Measurements from ENCODE around the gene SORCS1. TPM values are rescaled to one million over a fixed set of nuclear protein-coding genes. Genes with fewer than 3 reads are reported as not detected.

SORCS1 gene
- total and polyA plus RNA-seq, 2 experiments from 2014 or later: not detected

- Histone ChIP-seq H3K9me2 (ENCODE audit: insufficient read depth) (no peaks in the 10 kb centered on the region), H3K9ac (no peak overlapping the region), H2AFZ (no peak overlapping the region), H3K4me3 (no peak overlapping the region), H3K4me1 (ENCODE audit: insufficient read depth) (no peaks in the 10 kb centered on the region), H4K20me1 (ENCODE audit: insufficient read depth) (no peaks in the 10 kb centered on the region), H3K36me3 (ENCODE audit: low read depth) (no peaks in the 10 kb centered on the region), H3K79me2 (ENCODE audit: insufficient read depth) (no peaks in the 10 kb centered on the region), H3K4me2 (ENCODE audit: unreplicated experiment) (no peak overlapping the region), H3K27ac (no peak overlapping the region), H3K27me3 (replicated peaks; ENCODE audit: insufficient read depth) (peaks cover 49% of the 10 kb centered on the region), H3F3A (ENCODE audit: insufficient read depth) (no peaks in the 10 kb centered on the region), H3K9me3 (ENCODE audit: low read depth) (no peaks in the 10 kb centered on the region)
- in situ Hi-C loops (cut with MboI): no loop called here
- peak; percentile 7 for DNase-seq
- 13% methylated on average over 7 of the region's 7 CpGs for WGBS, 2 experiments (ENCODE audit: low coverage in 1 of 2, low lambda C conversion rate in 2 of 2, missing lambda C conversion rate in 2 of 2)
- TF ChIP-seq EZH2 (IDR thresholded peaks at IDR 0.05; ENCODE audit: insufficient read depth, poor library complexity, severe bottlenecking) (no peak), EZH2phosphoT487 (IDR thresholded peaks at IDR 0.05; ENCODE audit: insufficient read depth, low read depth) (no peak)
Measured at GRCh38 chr10:107163076-107163855, 1.2 kb downstream of the SORCS1 start.

- no peaks in the 10 kb centered on the region for H3K4me1 ChIP-seq (ENCODE audit: insufficient read depth)
- H3F3A ChIP-seq (ENCODE audit: insufficient read depth): no peaks in the 10 kb centered on the region
- in situ Hi-C loops (cut with MboI): no loop called here
- no peak for TF ChIP-seq EZH2 (IDR thresholded peaks at IDR 0.05; ENCODE audit: insufficient read depth, poor library complexity, severe bottlenecking)
- no peak for TF ChIP-seq EZH2phosphoT487 (IDR thresholded peaks at IDR 0.05; ENCODE audit: insufficient read depth, low read depth)
- DNase-seq: no peak
- H3K9me2 ChIP-seq (ENCODE audit: insufficient read depth): no peaks in the 10 kb centered on the region
- no peaks in the 10 kb centered on the region for H3K36me3 ChIP-seq (ENCODE audit: low read depth)
- H3K9ac ChIP-seq: no peak overlapping the region
- no peaks in the 10 kb centered on the region for H3K9me3 ChIP-seq (ENCODE audit: low read depth)
- H2AFZ ChIP-seq: no peak overlapping the region
- no peak overlapping the region for H3K27ac ChIP-seq
- peaks cover 37% of the 10 kb centered on the region for H3K27me3 ChIP-seq (replicated peaks; ENCODE audit: insufficient read depth)
- 27 to 31% methylated on average over 3 of the region's 3 CpGs for WGBS, 2 experiments (ENCODE audit: low coverage in 1 of 2, low lambda C conversion rate in 2 of 2, missing lambda C conversion rate in 2 of 2)
- no peaks in the 10 kb centered on the region for H4K20me1 ChIP-seq (ENCODE audit: insufficient read depth)
- H3K4me3 ChIP-seq: no peak overlapping the region
- no peaks in the 10 kb centered on the region for H3K79me2 ChIP-seq (ENCODE audit: insufficient read depth)
- no peak overlapping the region for H3K4me2 ChIP-seq (ENCODE audit: unreplicated experiment)
Measured at GRCh38 chr10:107160866-107161265, 3.6 kb downstream of the SORCS1 start.

DNA sequence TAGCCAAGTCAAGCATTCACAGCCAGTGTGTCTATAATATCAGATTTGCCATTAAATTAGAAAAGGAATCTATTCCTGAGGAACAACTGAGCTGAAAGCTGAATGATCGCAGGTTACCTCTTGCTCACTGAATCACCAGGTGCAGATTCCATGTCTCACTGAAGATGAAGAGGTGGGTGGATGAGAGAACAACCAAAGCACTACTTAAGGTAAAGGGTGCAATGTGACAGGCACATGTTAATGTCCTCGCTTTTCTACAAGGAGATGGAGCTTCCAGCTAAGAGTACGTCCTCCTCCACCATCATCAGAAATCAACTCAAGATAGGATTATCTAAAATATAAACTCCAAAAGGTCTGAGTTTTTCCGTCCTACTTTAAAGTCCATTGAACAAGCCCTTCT is 4.6 kb downstream of the SORCS1 start:
- in situ Hi-C loops (cut with MboI): no loop called here
- Histone ChIP-seq H3K9me2 (ENCODE audit: insufficient read depth) (no peaks in the 10 kb centered on the region), H3K4me2 (ENCODE audit: unreplicated experiment) (no peak overlapping the region), H3K4me1 (ENCODE audit: insufficient read depth) (no peaks in the 10 kb centered on the region), H3K79me2 (ENCODE audit: insufficient read depth) (no peaks in the 10 kb centered on the region), H2AFZ (no peak overlapping the region), H3K27ac (no peak overlapping the region), H4K20me1 (ENCODE audit: insufficient read depth) (no peaks in the 10 kb centered on the region), H3K27me3 (replicated peaks; ENCODE audit: insufficient read depth) (peaks cover 27% of the 10 kb centered on the region), H3F3A (ENCODE audit: insufficient read depth) (no peaks in the 10 kb centered on the region), H3K36me3 (ENCODE audit: low read depth) (no peaks in the 10 kb centered on the region), H3K4me3 (no peak overlapping the region), H3K9ac (no peak overlapping the region), H3K9me3 (ENCODE audit: low read depth) (no peaks in the 10 kb centered on the region)
- TF ChIP-seq EZH2phosphoT487 (IDR thresholded peaks at IDR 0.05; ENCODE audit: insufficient read depth, low read depth): no peak
- no peak for TF ChIP-seq EZH2 (IDR thresholded peaks at IDR 0.05; ENCODE audit: insufficient read depth, poor library complexity, severe bottlenecking)
- DNase-seq: no peak
- 49 to 50% methylated on average over 4 of the region's 4 CpGs for WGBS, 2 experiments (ENCODE audit: low coverage in 1 of 2, low lambda C conversion rate in 2 of 2, missing lambda C conversion rate in 2 of 2)

DNA sequence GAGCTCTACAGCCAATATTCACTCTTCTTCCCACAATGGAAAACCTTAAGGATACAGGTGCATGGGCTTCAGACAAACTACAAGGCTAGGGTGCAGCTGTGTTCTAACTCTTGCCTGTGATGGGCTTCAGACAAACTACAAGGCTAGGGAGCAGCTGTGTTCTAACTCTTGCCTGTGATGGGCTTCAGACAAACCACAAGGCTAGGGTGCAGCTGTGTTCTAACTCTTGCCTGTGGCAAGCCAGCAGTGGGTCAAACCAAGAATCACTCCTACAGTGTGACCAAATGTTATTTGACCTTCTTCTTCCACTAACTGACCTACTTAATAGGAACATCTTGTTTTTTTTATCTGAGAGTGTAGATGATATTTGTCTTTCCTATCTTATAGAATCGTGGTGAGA is 7.4 kb downstream of the SORCS1 start:
- Histone ChIP-seq H3F3A (ENCODE audit: insufficient read depth) (no peaks in the 10 kb centered on the region), H4K20me1 (ENCODE audit: insufficient read depth) (no peaks in the 10 kb centered on the region), H3K9me3 (ENCODE audit: low read depth) (no peaks in the 10 kb centered on the region), H3K4me3 (no peak overlapping the region), H3K4me1 (ENCODE audit: insufficient read depth) (no peaks in the 10 kb centered on the region), H3K9ac (no peak overlapping the region), H3K9me2 (ENCODE audit: insufficient read depth) (no peaks in the 10 kb centered on the region), H3K36me3 (ENCODE audit: low read depth) (no peaks in the 10 kb centered on the region), H2AFZ (no peak overlapping the region), H3K27me3 (replicated peaks; ENCODE audit: insufficient read depth) (peaks cover 6% of the 10 kb centered on the region; the same call in 1 of the 2 replicates), H3K79me2 (ENCODE audit: insufficient read depth) (no peaks in the 10 kb centered on the region), H3K4me2 (ENCODE audit: unreplicated experiment) (no peak overlapping the region), H3K27ac (no peak overlapping the region)
- in situ Hi-C loops (cut with MboI): no loop called here
- no peak for TF ChIP-seq EZH2 (IDR thresholded peaks at IDR 0.05; ENCODE audit: insufficient read depth, poor library complexity, severe bottlenecking)
- no peak for TF ChIP-seq EZH2phosphoT487 (IDR thresholded peaks at IDR 0.05; ENCODE audit: insufficient read depth, low read depth)
- 25 to 29% methylated on average over 1 of the region's 1 CpG for WGBS, 2 experiments (ENCODE audit: low coverage in 1 of 2, low lambda C conversion rate in 2 of 2, missing lambda C conversion rate in 2 of 2)
- DNase-seq: no peak

Measured in GM23248 (cell line).